Hematopoietic multipotent progenitor cell treated with erythropoietin and hydrocortisone succinate and interleukin-3 and kit ligand, for 4 days (in vitro differentiated cells): ENCODE data around the gene USPL1.
"Not testable (repeated sequence)": the region's sequence is repeated elsewhere in the genome, so short reads cannot be mapped to it uniquely, and the experiment has no call there.

Experiments used
- DNase-seq: peaks from one replicate; pipeline ENCODE4 v3.0.0-alpha.2; 2015

The USPL1 gene

DNA sequence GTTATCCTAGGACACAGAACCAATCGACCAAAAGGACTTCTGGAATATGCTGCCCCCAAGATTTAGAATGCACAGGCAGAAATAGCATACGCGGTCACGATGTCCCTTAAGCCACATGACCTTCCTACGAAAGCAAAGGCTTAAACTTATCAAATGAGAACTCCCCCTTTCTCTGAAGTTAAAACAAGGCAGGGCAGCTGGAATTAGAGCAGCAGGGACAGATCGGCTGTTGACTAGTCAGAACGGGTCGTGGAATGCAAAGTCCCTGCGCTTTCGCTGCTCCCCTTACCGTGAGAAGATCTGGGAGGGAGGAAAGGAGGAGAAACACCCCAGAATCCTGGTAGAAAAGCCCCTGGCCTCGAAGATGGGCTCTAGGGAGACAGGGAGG lies 799 bp upstream of the USPL1 start:
- DNase-seq = peak; percentile 96

GRCh38 chr13:30618186-30618929 lies 638 bp downstream of the USPL1 start:
- DNase-seq = peak; percentile 47

GRCh38 chr13:30618930-30619279 lies 1.2 kb downstream of the USPL1 start:
- peak; percentile 15 for DNase-seq

DNA sequence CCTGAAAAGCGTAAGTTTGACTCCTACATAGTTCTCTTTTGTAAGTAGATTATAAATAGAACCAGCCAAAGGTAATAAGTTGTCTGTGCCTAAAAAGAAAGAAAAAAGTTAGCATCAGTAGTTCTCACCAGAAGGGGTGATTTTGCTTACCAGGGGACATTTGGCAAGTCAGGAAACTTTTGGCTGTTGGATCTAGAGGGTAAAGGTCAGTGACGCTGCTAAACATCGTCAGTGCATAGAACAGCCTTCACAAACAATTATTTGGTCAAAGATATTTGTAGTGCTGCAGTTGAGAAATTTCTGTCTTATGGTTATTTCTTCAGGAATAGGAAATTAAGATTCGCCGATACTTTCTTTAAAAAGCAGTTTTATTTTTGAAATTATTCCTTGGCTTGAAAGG lies 2.0 kb downstream of the USPL1 start:
- no peak for DNase-seq

GRCh38 chr13:30620941-30621340 lies 3.2 kb downstream of the USPL1 start:
- DNase-seq = no peak

DNA sequence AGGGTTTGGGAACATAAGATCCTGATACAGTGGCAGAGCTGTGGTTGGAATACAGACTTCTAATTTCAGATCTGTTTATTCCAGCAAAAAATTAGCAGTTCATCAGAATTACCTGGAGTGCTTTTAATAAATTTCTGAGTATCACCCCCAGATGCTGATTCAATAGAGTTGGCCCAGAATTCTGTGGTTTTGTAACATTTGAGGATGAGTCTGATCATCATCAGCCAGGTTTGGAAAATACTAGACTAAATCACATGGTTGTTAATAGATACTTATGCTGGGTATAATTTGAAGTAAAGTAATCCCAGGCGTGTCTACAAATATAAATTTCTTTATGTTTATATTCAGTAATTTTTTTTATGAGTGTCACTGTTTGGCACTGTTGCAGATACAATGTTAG lies 4.8 kb downstream of the USPL1 start:
- no peak for DNase-seq

DNA sequence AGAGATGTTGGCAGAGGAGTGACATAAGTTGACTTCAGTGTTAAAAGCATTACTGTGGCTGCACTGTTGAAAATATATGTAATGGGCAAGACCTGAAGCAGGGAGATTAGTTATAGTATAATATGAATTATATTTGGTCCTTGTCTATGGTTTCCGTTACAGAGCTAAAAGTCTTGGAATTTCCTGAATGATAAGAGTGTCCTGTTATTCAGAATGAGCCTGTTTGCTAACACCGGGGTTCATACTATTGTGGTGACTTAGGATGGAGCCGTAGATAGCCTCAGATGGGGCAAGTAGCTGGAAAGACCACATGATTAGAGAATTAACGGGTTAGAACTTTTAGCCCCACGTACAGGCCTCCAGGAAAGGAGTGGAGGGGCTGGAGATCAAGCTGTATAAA lies 5.7 kb downstream of the USPL1 start:
- DNase-seq = no peak

DNA sequence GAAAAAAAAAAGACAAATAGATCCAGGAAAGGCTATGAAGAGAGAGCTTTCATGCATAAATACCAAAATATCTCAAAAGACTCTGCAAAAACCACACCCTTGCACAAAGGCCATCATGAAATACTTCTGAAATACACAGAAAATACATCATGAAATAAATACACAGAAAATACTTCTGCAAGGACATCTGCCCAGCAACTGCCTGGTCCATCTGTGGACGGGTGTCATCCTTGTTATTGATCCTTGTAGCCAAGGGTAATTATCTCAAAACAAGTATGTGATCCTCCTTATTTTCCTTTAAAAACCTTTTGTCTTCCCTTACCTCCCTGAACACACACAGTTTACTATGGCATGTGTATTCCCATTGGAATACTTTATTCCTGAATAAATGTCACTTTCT lies 6.9 kb downstream of the USPL1 start:
- peak; percentile 13 for DNase-seq

- DNase-seq = peak; percentile 28
These were observed 11.8 kb downstream of the USPL1 start for GRCh38 chr13:30629527-30629926.

- no peak for DNase-seq
These were observed 16.1 kb downstream of the USPL1 start for GRCh38 chr13:30633861-30634260.

DNA sequence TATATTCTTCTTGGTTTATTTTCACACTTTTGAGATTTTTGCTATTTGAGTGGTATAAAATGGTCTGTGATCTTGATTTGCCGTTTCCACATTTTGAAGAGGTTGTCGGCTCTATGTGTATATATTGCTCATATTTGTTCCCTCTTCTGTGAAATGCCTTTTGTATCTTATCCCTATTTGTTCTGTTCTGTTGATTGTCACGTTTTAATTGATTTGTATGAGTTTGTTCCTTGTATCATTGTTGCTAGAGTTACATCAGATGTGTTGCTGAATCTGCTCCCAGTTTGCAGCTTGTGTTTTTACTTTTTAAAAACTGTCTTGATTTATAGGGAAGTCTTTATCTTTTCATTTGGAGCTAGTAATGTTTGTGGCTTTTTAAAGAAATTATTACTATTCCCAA lies 17.1 kb downstream of the USPL1 start:
- DNase-seq = no peak

- no peak for DNase-seq
These were observed 20.6 kb downstream of the USPL1 start for GRCh38 chr13:30638301-30638700.

- DNase-seq = no peak
These were observed 22.0 kb downstream of the USPL1 start for GRCh38 chr13:30639671-30640070.

- DNase-seq = not testable (repeated sequence)
These were observed 23.5 kb downstream of the USPL1 start for GRCh38 chr13:30641173-30641572.

DNA sequence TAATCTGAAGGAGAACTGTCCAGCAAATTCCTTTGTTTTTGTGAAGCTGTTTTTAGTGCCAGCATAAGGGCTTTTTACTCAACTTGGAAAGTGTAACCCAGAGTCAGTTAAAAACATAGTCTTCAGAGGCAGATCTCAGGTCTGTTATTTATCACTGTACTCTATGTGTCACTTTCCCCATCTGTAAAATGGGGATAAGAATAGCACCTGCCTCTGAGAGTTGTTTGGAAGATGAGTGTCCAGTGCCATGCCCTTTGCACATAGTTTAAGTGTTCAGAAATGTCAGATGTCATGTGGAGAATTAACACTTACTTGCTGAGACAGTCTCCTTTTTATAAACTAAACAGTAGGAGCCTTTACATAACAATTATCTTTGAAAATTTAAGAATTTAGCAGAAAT lies 27.9 kb downstream of the USPL1 start:
- DNase-seq = no peak

- no peak for DNase-seq
These were observed 29.7 kb downstream of the USPL1 start for GRCh38 chr13:30647420-30647819.

- DNase-seq = no peak
These were observed 30.3 kb downstream of the USPL1 start for GRCh38 chr13:30647824-30648521.

DNA sequence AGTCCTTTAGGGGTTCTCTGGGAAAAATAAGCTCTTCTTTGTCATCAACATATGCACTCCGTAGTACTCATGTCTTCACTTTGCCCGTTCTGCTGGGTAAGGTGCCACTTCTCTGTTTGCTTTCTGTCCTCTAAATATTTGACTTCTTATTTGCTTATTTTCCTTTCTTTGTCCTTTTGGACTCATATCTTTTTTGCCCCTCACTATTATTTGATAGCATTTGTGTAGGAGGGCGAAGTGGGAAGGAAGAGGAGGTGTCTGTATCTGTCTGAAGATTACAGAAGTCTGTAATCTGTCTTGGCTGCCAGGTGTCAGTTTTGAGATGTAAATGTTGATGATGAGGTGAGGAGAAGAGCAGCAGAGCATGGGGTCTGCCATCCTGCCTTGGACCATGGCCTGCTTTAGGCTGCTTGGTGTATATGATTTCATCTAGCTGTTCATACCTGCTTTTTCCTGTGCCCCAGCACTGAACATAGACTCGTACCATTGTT lies 30.8 kb downstream of the USPL1 start:
- DNase-seq = no peak

DNA sequence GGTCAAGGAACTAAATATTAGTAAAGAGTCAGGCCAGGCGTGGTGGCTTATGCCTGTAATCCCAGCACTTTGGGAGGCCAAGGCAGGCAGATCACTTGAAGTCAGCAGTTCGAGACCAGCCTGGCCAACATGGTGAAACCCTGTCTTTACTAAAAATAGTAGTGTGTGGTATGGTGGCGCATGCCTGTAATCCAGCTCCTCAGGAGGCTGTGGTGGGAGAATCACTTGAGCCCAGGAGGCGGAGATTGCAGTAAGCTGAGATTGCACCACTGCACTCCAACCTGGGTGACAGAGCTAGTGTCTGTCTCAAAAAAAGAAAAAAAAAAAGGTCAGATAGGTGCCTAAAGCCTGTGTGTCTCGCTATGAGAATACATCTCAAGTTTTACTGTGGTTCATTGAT lies 33.9 kb downstream of the USPL1 start:
- DNase-seq = peak; percentile 35

GRCh38 chr13:30652746-30653386 lies 35.1 kb downstream of the USPL1 start:
- DNase-seq = peak; percentile 66

- peak; percentile 85 for DNase-seq
These were observed 36.7 kb downstream of the USPL1 start for GRCh38 chr13:30654430-30654829.

DNA sequence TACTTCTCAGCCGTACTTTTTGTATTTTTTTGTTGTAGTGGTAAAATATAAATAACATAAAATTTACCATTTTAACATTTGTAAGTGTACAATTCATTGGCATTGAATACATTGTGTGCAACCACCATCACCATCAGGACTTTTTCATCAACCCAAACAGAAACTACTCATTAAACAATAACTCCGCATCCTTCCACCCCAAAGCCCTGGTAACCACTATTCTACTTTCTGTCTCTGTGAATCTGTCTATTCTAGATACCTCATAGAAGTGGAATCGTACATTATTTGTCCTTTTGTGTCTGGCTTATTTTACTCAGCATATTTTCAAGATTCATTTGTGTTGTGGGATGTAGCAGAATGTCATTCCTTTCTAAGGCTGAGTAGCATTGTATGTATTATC lies 38.5 kb downstream of the USPL1 start:
- DNase-seq = no peak

DNA sequence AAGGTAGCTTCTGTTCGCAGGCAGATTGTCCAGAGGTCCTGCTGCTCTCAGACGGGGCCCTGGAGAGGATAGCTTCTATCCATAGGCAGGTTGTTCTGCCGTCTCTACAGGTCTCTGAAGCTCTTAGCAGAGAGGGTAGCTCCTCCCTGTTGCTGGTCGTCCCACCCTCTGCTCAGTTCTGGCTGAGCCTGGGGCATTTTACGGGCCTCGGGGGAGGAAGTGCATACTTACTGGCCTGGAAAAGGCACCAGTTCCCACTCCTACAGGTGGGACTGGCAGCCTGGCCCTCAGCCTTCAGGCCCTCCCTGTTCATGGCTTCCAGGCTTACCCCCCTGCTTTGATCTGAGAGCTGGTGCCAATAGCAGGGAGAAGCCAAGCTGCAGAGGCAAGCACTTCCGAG lies 42.3 kb downstream of the USPL1 start:
- DNase-seq = no peak

DNA sequence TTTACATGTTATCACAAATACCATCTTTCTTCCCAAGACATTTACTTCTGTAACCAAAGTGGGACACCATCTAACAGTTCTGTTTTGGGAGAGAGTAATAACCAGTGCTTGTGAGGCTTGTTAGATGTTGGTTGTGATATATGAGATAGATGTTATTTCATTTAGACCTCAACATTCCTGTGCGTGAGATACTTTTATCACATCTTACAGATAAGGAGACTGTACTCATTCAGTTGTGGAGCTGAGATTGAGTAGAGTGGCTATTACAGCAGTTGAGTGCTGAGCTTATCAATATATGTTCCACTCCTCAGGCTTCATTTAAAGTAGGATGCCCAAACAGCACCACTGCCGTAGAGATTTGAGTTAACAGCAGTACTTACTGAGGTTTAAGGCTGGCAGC lies 43.1 kb downstream of the USPL1 start:
- DNase-seq = no peak
